CD4-positive, alpha-beta T cell (primary cell): ENCODE data around the gene TMBIM6. TPM values are rescaled to one million over a fixed set of nuclear protein-coding genes. Genes with fewer than 3 reads are reported as not detected.

Source experiments
- ATAC-seq: fragments of 200-7000 bp; cut with Tn5 transposase; one replicate; pipeline ENCODE4 v1.10.0; 2022; ENCODE audit warnings: mild to moderate bottlenecking; ENCODE audit not compliant: poor library complexity
- CTCF ChIA-PET: fragments of 350-600 bp; sonication (Branson Sonifier 250); formaldehyde crosslinking; loops from one replicate; lab custom pipeline; 2021; ENCODE audit warnings: antibody characterized with exemption, inconsistent platforms; lab: Charles Lee
- POLR2A ChIA-PET: fragments of 350-600 bp; sonication (Branson Sonifier 250); formaldehyde crosslinking; loops from one replicate; lab custom pipeline; 2021; ENCODE audit warnings: antibody characterized with exemption, inconsistent platforms; lab: Charles Lee
- DNase-seq, 14 experiments: peaks; one replicate each; pipeline ENCODE4 v3.0.0-alpha.2; 2013 to 2020; ENCODE audit warnings: mixed read lengths in 2 of 14
- H3K27ac ChIP-seq, 2 donors: one replicate each; pipeline versions ENCODE4 v1.5.1 to v1.7.0; 2013; ENCODE audit warnings: low read length in 2 of 2, low read depth in 1 of 2, mild to moderate bottlenecking in 1 of 2
- H3K27me3 ChIP-seq, 2 experiments: 1 replicate in 1 of 2; 2 replicates in 1 of 2; pipeline versions ENCODE4 v1.6.1 to v1.7.0; 2013; ENCODE audit warnings: low read length in 2 of 2, control low read depth in 1 of 2, mild to moderate bottlenecking in 1 of 2, moderate library complexity in 1 of 2; ENCODE audit not compliant: insufficient read depth in 2 of 2, control insufficient read depth in 1 of 2
- H3K36me3 ChIP-seq: one replicate; pipeline ENCODE4 v1.6.1; 2013; ENCODE audit warnings: low read length, control low read depth; ENCODE audit not compliant: insufficient read depth
- H3K4me1 ChIP-seq: one replicate; pipeline ENCODE4 v1.6.1; 2013; ENCODE audit warnings: low read length, control low read depth; ENCODE audit not compliant: insufficient read depth
- H3K4me3 ChIP-seq: one replicate; pipeline ENCODE4 v1.5.1; 2013; ENCODE audit warnings: mild to moderate bottlenecking, low read length, moderate library complexity
- H3K9me3 ChIP-seq, 2 experiments: 1 replicate in 1 of 2; 2 replicates in 1 of 2; pipeline versions ENCODE4 v1.6.1 to v1.7.0; 2013; ENCODE audit warnings: low read length in 2 of 2, mild to moderate bottlenecking in 2 of 2, control low read depth in 1 of 2, moderate library complexity in 1 of 2; ENCODE audit not compliant: control insufficient read depth in 1 of 2, insufficient read depth in 1 of 2
- H3K27ac Mint-ChIP-seq: one replicate; pipeline ENCODE4 v1.8.0; 2020; ENCODE audit warnings: mixed read lengths
- H3K27me3 Mint-ChIP-seq: one replicate; pipeline ENCODE4 v1.8.0; 2021; ENCODE audit warnings: mixed read lengths
- H3K36me3 Mint-ChIP-seq: one replicate; pipeline ENCODE4 v1.8.0; 2021; ENCODE audit warnings: low read depth, mixed read lengths
- H3K4me1 Mint-ChIP-seq: one replicate; pipeline ENCODE4 v1.8.0; 2021; ENCODE audit warnings: low read depth, mixed read lengths
- H3K4me3 Mint-ChIP-seq: one replicate; pipeline ENCODE4 v1.8.0; 2020; ENCODE audit warnings: mild to moderate bottlenecking, mixed read lengths
- H3K9me3 Mint-ChIP-seq: one replicate; pipeline ENCODE4 v1.8.0; 2020; ENCODE audit warnings: mixed read lengths
- CTCF ChIP-seq: fragments of 200-600 bp; IDR thresholded peaks from one replicate; pipeline ENCODE4 v1.8.0; 2022; ENCODE audit warnings: antibody characterized with exemption, mild to moderate bottlenecking
- intact Hi-C, 2 experiments: fragments of 100-400 bp; cut with DNase I in 1 of 2; cut with micrococcal nuclease in 1 of 2; formaldehyde crosslinking; loops; one replicate each; pipeline versions ENCODE4 v1.15.1 to v1.9.0; 2023 to 2025; cut with DNase I, micrococcal nuclease
- total RNA-seq, 174 experiments: library from RNA in 2 of 174; stranded (reverse) in 2 of 174; gene quantifications; one replicate each; pipeline ENCODE4 v1.2.3 and lab custom pipeline; 2021 to 2026

Gene TMBIM6
- total RNA-seq, 2 experiments from 2014 or later: 274 to 279 TPM

GRCh38 chr12:49801141-49802063 lies 60.0 kb downstream of the TMBIM6 start:
- intact Hi-C loops: no loop called here
- H3K27me3 Mint-ChIP-seq: no peaks in the 10 kb centered on the region
- H3K4me3 Mint-ChIP-seq: no peak overlapping the region
- Histone ChIP-seq H3K27ac (no peak overlapping the region), H3K4me1 (no peaks in the 10 kb centered on the region), H3K27me3 (no peaks in the 10 kb centered on the region), H3K36me3 (peaks cover 51% of the 10 kb centered on the region), H3K9me3 (no peaks in the 10 kb centered on the region), H3K4me3 (no peak overlapping the region)
- H3K9me3 Mint-ChIP-seq: no peaks in the 10 kb centered on the region
- no peak overlapping the region for H3K27ac Mint-ChIP-seq
- H3K4me1 Mint-ChIP-seq: no peaks in the 10 kb centered on the region
- ATAC-seq (no peak), DNase-seq (no peak)
- peaks cover 48% of the 10 kb centered on the region for H3K36me3 Mint-ChIP-seq
- TF ChIP-seq CTCF: no peak
- POLR2A ChIA-PET: no interaction called here
- CTCF ChIA-PET: interaction anchor here (1.4 kb wide), 1 partner anchor 23 kb away, joined by 4 read pairs; no protein-coding TSS in a partner anchor

GRCh38 chr12:49803693-49804450 lies 62.5 kb downstream of the TMBIM6 start:
- intact Hi-C loops: no loop called here
- no peaks in the 10 kb centered on the region for H3K9me3 ChIP-seq
- Mint-ChIP-seq H3K36me3 (peaks cover 47% of the 10 kb centered on the region), H3K27ac (no peak overlapping the region), H3K4me3 (no peak overlapping the region), H3K4me1 (no peaks in the 10 kb centered on the region), H3K27me3 (no peaks in the 10 kb centered on the region), H3K9me3 (no peaks in the 10 kb centered on the region)
- no peak for ATAC-seq
- no peak overlapping the region for H3K27ac ChIP-seq
- CTCF ChIA-PET: no interaction called here
- no peak for DNase-seq
- TF ChIP-seq CTCF: no peak
- POLR2A ChIA-PET: no interaction called here
- peaks cover 49% of the 10 kb centered on the region for H3K36me3 ChIP-seq
- H3K27me3 ChIP-seq: no peaks in the 10 kb centered on the region
- H3K4me1 ChIP-seq: no peaks in the 10 kb centered on the region
- H3K4me3 ChIP-seq: no peak overlapping the region

GRCh38 chr12:49804821-49805220 lies 63.5 kb downstream of the TMBIM6 start:
- Histone ChIP-seq H3K27ac (no peak overlapping the region), H3K9me3 (no peaks in the 10 kb centered on the region), H3K36me3 (peaks cover 49% of the 10 kb centered on the region), H3K4me1 (no peaks in the 10 kb centered on the region), H3K4me3 (no peak overlapping the region), H3K27me3 (no peaks in the 10 kb centered on the region)
- H3K4me3 Mint-ChIP-seq: no peak overlapping the region
- intact Hi-C loops: loop anchor here in 1 of 2 experiments (5.0 kb wide), 1 partner anchor 1177 kb away; no protein-coding TSS in a partner anchor
- ATAC-seq (no peak), DNase-seq (no peak)
- H3K4me1 Mint-ChIP-seq: no peaks in the 10 kb centered on the region
- H3K27me3 Mint-ChIP-seq: no peaks in the 10 kb centered on the region
- no peaks in the 10 kb centered on the region for H3K9me3 Mint-ChIP-seq
- TF ChIP-seq CTCF: no peak
- ChIA-PET CTCF (no interaction called here), POLR2A (interaction anchor here (0.6 kb wide), 1 partner anchor 275 kb away, joined by 3 read pairs; no protein-coding TSS in a partner anchor)
- peaks cover 37% of the 10 kb centered on the region for H3K36me3 Mint-ChIP-seq
- H3K27ac Mint-ChIP-seq: no peak overlapping the region
